ENCODE measurements around the gene CACFD1.

Gene CACFD1

GRCh38 chr9:133484671-133485437 lies 25.1 kb downstream of the CACFD1 start:
- DNase-seq: no peak

DNA sequence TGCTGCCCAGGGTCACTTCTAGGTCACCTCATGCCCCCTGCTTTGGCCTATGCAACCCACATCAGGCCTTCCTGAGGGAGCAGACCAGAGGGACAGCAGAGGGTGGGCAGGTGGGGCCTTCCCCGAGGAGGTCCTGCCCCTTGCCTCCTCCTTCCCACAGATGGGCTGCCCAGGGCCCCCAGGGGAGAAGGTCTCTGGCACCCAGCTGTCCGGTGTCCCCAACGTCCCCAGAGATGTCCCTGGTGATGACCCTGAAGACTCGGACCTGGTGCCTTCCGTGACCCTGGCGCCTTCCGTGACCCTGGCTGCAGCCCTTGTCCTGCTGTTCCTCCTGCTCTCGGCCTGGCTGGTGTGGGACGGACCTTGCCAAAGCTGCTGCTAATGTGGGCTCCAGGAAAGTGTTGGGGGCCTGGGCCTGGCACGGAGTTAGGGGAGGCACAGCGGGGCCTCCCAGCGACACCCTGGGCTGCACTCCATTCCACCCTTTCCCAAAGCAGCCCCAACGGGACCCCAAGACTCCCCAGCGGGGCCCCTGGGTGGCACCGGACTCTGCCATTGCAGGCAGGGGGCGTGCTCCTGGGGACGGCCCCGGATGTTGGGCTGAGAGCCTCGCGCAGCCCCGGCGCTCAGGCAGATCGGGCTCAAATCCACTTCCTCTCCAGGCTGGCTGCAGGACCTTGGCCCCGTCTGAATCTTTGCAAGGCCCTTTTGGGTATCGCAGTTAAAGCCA lies 25.9 kb downstream of the CACFD1 start:
- peak; percentile 24 to 54 (median 40) for DNase-seq

DNA sequence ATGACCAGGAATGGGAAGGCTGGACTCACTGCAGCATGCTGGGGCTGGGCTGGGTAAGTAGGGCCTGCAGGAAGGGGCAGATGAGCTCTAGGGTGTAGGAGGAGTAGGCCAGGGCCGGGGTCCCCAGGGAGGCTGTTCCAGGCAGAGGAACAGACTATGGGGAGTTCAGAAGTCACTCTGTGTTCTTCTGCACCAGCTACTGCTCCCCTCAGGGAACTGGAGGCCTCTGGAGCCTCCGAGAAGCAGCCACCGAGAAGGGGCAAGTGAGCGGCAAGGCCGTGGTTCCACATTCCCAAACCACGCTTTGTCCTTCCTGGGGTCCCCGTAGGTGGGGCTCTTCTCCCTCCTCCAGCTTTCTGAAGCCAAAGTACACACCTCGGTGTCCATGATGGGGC lies 27.6 kb downstream of the CACFD1 start:
- no peak for DNase-seq

GRCh38 chr9:133488686-133489252 lies 29.0 kb downstream of the CACFD1 start:
- DNase-seq: no peak

DNA sequence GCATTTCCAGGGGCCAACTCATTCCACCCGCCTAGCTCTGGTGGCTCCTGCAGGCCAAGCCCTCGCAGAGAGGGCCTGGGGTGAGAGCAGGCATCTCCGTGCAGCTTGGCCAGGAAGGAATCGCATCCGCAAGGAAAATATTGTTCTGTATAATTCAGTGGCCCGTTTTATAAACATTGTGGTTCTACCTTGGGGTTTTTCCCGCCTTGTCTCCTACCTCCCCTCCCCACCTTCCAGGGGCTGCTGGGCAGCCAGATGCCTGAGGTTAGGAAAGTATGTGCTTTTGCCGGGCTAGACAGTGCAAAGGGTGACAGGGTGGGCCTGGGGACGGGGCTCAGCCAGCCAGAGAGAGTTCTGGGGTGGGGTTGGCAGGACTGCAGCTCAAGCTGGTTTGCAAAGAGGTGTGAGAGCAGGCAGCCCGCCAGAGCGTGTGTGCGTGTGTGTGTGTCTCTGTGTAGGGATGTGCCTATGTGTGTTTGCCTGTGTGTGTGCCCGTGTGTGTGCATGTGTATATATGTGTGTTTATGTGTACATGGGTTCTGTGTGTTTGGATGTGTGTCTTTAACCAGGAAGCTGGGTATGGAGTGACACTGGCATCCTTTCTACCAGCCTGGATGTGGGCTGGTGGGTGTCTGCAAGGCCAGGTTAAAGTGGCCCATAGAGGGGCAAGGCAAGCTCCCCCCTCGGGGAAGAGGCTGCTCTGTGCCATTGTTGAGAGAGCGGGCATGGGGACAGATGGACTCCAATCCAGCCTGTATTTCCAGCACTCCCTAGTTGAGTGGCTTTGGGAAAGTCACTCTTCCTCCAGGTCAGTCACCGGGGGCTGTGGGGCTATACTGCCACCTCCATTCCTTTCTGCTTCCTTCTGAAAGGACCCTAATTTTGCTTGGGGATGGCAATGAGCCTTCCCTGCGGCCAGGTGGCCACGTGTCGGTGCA lies 29.7 kb downstream of the CACFD1 start:
- no peak for DNase-seq

- no peak for DNase-seq
These were observed 30.5 kb downstream of the CACFD1 start for GRCh38 chr9:133490201-133490681.

DNA sequence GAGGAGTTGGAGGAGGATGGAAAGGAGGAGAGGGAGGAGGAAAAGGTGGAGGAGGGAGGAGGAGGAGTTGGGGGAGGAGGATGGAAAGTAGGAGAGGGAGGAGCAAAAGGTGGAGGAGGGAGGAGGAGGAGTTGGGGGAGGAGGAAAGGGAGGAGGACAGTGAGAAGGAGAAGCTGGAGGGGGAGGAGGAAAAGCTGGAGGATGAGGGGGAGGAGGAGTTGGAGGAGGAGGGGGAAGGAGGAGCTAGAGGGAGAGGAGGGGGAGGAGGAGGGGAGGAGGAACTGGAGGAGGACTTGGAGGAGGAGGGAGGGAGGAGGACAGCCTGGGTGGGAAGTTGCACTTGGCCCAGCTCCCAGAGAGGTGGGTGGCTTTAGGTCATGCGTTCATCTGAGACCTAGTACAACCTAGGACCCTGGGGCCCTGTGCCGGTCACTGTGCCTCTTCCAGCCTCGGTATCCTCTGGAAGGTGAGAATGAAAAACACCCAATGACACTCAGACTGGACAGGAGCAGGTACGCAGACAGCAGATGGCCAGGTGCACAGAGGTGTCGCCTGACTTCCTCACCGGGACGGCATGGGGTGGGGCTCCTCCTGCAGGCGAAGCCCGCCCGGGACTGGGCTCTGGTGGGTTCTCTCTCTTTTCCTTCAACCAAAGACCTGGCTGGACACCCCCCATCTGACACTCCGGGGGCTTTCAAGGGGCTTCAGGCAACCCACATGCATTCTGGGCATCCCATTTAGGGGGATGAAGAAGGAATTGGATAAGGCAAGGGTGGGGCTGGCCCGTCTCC lies 31.3 kb downstream of the CACFD1 start:
- DNase-seq: no peak

DNA sequence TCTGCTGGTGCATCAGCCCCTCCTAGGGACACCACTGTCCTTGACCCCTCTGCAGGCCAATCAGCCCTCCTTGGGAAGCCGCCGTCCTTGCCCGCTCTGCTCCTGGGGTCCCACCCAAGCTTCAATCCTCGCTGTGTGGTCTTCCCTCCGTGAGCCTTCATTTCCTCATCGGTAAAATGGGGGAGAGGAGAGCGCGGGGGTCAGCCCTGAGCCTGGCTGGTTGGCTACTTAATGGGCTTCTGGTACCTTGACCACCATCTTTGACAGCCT lies 31.8 kb downstream of the CACFD1 start:
- DNase-seq: no peak

GRCh38 chr9:133492061-133493021 lies 32.6 kb downstream of the CACFD1 start:
- DNase-seq: no peak

- DNase-seq: no peak
These were observed 33.6 kb downstream of the CACFD1 start for GRCh38 chr9:133493428-133493827.

GRCh38 chr9:133493845-133494540 lies 34.2 kb downstream of the CACFD1 start:
- no peak for DNase-seq

DNA sequence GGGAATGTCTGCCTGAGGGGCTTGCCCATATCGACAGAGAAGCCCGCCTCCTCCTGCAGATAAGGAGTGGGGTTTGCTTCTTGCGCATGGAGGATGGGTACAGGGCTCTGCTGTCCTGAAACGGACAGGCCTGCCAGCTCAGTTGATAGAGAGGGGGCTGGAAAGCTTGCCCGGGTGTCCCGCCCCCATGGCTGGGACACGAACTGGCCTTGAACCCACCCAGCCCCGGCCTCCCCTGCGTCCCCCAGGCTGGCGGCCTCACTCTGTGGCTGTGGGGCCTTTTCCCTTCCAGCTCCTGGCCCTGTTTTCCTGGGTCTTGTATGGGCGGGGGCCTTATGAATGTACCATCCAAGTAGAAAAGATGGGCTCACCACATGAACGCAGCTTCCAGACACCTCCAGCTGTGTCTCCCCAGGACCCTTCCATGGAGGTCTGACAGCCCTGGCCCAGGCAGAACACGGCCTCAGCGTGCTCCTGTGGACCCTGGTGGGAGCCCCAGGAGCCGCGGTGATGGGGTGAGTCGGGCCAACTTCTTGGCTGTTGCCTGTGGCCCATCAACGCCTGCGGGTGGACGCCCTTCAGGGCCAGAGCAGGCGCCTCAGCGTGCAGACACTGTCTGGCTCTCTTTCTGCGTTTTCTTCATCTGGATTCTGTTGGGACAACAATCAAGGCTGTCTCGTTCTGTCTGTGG lies 35.0 kb downstream of the CACFD1 start:
- DNase-seq: no peak

- DNase-seq: no peak
These were observed 35.8 kb downstream of the CACFD1 start for GRCh38 chr9:133495327-133496293.

- no peak for DNase-seq
These were observed 37.4 kb downstream of the CACFD1 start for GRCh38 chr9:133496861-133497842.

- DNase-seq: no peak
These were observed 39.5 kb downstream of the CACFD1 start for GRCh38 chr9:133499132-133499891.

DNA sequence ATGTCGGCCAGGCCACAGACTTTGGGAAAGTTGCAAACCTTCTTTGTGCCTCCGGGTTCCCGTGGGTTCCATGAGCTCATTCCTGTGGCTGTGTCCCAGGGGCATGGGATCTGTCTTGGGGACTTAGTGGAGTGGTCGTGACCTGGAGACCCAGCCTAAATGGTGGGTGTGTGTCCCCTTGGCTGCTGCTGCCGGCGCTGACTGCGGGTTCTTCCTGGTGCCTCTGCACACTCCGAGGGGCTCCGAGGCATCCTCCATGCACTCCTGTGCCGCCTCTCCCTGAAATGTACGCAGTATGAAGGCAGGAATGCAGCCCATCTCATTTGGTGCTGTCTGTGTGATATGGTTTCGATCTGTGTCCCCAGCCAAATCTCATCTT lies 40.1 kb downstream of the CACFD1 start:
- DNase-seq: no peak
